Liver (tissue), 3 donors: ENCODE data around the gene RBCK1.
"Not testable (repeated sequence)": the region's sequence is repeated elsewhere in the genome, so short reads cannot be mapped to it uniquely, and the experiment has no call there.

ENCODE experiments used
- JUND ChIP-seq, 2 donors: IDR thresholded peaks; 2 replicates each; pipeline ENCODE4 v1.6.1; 2016; ENCODE audit warnings: antibody characterized with exemption in 2 of 2
- REST ChIP-seq: IDR thresholded peaks from 2 replicates; pipeline ENCODE4 v1.6.1; 2016; ENCODE audit warnings: antibody characterized with exemption, mild to moderate bottlenecking
- SP1 ChIP-seq: IDR thresholded peaks from 2 replicates; pipeline ENCODE4 v1.6.1; 2018; ENCODE audit warnings: antibody characterized with exemption, mild to moderate bottlenecking
- TAF1 ChIP-seq: conservative IDR thresholded peaks from 2 replicates; pipeline ENCODE4 v1.6.1; 2016; ENCODE audit warnings: antibody characterized with exemption, mild to moderate bottlenecking
- YY1 ChIP-seq: IDR thresholded peaks from 2 replicates; pipeline ENCODE4 v1.6.1; 2016; ENCODE audit warnings: antibody characterized with exemption, mild to moderate bottlenecking
- TF ChIP-seq, protein P1 (sequence below): IDR thresholded peaks from 2 replicates; pipeline ENCODE4 v1.6.1; 2016; ENCODE audit warnings: antibody characterized with exemption
- TF ChIP-seq, protein P2 (sequence below): fragments of 150-350 bp; IDR thresholded peaks from 2 replicates; pipeline ENCODE4 v1.5.1; 2017; ENCODE audit warnings: improper control_type of control experiment, low read depth, low read length; ENCODE audit not compliant: missing input control
- donor health status: healthy.
- donor health status: healthy.

DNA sequence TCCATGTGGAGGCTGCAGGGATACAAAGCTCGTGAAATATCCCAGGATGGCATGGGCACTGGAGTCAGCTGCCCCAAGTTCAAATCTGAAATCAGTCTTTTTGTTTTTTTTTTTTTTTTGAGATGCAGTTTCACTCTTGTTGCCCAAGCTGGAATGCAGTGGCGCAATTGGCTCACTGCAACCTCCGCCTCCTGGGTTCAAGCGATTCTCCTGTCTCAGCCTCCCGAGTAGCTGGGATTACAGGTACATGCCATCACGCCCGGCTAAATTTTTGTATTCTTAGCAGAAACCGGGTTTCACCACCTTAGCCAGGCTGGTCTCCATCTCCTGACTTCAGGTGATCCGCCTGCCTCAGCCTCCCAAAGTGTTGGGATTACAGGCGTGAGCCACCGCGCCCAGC, 30.5 kb upstream of the RBCK1 start:
- TF ChIP-seq, protein P1, sequence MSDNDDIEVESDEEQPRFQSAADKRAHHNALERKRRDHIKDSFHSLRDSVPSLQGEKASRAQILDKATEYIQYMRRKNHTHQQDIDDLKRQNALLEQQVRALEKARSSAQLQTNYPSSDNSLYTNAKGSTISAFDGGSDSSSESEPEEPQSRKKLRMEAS, result not testable (repeated sequence)
- TF ChIP-seq, protein P2, sequence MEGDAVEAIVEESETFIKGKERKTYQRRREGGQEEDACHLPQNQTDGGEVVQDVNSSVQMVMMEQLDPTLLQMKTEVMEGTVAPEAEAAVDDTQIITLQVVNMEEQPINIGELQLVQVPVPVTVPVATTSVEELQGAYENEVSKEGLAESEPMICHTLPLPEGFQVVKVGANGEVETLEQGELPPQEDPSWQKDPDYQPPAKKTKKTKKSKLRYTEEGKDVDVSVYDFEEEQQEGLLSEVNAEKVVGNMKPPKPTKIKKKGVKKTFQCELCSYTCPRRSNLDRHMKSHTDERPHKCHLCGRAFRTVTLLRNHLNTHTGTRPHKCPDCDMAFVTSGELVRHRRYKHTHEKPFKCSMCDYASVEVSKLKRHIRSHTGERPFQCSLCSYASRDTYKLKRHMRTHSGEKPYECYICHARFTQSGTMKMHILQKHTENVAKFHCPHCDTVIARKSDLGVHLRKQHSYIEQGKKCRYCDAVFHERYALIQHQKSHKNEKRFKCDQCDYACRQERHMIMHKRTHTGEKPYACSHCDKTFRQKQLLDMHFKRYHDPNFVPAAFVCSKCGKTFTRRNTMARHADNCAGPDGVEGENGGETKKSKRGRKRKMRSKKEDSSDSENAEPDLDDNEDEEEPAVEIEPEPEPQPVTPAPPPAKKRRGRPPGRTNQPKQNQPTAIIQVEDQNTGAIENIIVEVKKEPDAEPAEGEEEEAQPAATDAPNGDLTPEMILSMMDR, result not testable (repeated sequence)
- TF ChIP-seq SP1; JUND (IDR thresholded peaks at IDR 0.05); YY1; TAF1; REST: not testable (repeated sequence)
